Loucy (cell line): ENCODE data around the gene NTHL1.

Experiments
- CTCF ChIP-seq: fragments of 200-600 bp; sonication (generic); conservative IDR thresholded peaks from 2 replicates; pipeline ENCODE4 v1.5.1; 2014; ENCODE audit warnings: mild to moderate bottlenecking, antibody characterized with exemption, low read length
- EZH2phosphoT487 ChIP-seq: fragments of 200-600 bp; IDR thresholded peaks from 2 replicates; pipeline ENCODE4 v1.6.1; 2018; ENCODE audit warnings: antibody characterized with exemption, mild to moderate bottlenecking, moderate library complexity, borderline replicate concordance

- TF ChIP-seq EZH2phosphoT487 (no peak), CTCF (no peak)
These were observed 32.4 kb upstream of the NTHL1 start for GRCh38 chr16:2079991-2080390.
